NCI-H226 (cell line): ENCODE measurements around the gene KLHL25.

Experiments used
- DNase-seq: peaks from one replicate; pipeline ENCODE4 v3.0.0-alpha.2; 2015

Gene KLHL25

DNA sequence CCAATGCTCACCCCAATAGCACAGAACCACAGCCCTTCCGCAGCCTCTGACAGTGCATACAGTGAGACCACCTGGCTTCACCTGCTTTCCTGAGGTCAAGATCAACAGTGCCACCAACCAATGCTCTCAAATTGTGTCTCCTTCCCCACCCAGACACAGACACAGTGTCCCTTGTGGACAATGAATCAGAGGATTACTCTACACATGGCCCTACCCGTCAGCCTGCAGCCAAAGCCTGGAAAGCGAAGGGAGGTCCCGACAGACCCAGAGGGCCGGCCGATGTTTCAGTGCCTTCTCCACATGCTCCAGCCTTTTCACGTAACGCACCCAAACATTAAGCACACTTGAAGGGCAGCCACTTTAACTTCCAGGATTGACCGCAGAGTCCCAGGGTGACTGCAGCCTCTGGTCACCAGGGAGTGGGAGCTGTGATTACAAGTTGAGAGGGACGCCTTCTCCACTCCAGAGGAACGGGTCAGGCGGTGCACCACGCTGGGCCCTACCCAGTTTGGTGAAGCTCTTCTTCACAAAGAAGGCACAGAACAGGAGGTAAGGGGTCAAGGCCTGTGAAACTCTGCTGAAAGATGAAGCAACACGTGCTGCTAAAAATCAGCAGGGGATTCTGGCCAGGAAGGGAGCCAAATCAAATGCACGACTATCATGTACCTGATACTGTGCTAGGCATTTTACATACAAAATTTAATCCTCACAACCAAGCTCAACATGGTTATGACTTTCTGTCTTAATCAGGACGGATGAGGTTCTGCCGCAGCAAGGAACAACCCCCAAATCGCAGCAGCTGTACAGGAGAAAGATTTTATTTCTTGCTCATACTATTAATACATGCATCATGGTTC is 17.2 kb downstream of the KLHL25 start:
- no peak for DNase-seq

DNA sequence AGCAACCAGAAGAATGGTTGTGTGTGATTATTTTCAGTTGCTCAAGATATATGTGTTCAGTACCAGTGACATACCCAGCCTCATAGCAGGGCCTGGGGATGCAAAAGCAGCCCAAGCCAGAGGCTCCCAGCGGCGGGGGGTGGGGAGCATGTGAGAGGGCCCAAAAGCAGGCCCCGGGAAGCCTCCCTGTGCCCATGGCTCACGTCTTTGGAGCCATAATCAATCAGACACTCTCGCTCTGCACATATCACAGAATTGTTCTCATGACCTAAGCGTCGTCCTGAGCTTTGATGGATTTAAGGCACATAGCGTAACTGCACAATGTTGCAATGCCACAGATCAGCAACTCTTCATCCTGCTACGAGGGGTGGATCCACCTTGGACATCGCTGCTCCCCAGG is 20.8 kb downstream of the KLHL25 start:
- no peak for DNase-seq

DNA sequence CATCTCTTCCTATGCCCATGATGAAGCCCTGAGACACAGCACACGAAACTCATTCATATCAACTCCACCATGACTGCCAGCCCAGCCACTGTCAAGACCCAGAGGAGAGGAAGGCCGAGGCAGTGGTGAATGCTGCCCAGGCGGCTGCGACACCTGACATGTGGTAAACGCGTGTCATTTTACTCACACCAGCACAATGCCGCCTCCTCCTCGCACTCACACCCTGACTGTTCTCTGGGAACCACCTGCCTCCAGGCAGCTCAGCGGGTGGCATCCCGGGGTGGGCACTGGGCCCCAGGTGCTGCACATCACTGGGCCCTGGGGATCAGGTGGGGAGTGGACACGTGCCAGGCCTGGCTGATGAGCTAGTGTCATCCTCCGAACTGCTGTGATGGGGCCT is 21.5 kb downstream of the KLHL25 start:
- DNase-seq, result no peak

GRCh38 chr15:85772668-85773067 is 22.1 kb downstream of the KLHL25 start:
- no peak for DNase-seq

GRCh38 chr15:85771781-85772445 is 22.8 kb downstream of the KLHL25 start:
- DNase-seq, result no peak

GRCh38 chr15:85771271-85771670 is 23.5 kb downstream of the KLHL25 start:
- no peak for DNase-seq

DNA sequence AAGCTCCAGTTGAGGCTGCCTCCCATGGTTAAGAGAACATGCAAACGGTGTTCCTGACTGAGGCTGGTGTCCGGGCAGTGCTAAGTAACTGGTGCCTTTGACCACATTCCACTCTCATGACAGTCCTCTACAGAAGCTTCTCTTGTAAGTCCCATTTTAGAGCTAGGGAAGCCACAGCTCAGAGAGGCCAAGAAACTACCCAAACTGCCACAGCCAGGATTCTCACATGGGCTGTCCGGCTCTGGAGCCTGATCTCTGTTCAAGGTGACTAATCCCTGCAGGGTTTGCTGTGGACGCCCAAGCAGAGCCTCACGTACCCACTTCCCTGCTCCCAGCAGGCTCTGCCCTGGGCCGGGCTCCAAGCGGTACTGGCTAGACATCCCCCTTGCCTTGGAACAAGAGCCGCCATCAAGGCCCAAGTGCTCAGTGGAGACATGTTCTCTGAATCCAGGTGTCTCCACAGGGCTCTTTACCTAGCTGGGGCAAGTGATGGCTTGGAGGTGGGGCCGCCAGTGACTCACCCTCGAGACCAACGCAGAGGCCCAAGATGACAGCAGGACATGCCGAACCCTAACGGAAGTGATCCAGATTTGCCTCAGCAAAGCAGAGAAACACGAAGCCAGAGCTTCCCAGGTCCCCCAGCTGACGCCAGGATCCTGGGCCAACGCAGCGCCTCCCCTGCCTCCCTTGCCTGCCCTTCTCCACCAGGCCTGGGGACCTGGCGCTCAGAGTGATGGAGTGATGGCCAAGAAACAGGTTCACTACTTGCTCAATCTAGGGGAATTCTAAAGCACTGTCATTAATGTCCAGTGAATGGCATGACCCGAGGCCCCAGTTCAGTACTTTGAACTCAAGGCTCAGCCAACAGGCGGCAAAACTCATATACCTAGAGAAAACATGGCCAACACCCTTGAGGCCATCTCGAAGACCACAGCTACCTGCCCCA is 24.4 kb downstream of the KLHL25 start:
- DNase-seq, result no peak

DNA sequence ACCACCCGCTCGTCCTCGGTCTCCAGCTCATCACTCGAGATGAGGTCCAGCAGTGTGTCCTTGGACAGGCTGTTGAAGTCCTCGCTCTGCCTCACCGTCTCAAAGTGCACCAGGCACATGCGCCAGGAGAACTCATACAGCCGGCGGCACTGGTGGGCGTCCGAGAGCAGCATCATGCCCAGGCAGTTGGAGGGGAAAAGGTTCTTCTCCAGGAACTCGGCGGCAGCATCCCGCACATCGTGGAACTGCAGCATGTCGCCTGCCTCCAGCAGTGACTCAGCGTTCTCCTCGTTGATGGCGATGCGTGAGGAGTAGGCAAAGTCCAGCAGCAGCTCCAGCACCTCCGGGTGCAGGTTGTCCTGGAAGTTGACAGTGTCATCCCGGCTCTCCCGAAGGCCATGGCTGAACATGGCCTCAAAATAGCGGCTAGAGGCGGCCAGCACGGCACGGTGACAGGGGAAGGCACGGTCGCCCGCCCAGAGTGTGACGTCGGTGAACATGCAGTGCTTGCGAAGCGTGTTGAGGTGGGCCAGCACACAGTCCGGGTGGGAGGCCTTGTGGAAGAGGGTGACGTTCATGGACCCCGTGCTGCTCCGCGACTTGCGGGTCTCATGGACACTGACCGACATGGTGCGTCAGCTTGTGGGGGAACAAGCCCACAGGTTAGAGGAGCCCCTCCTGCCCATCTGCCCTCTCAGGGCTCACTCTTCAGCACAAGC is 25.4 kb downstream of the KLHL25 start:
- DNase-seq, result no peak

DNA sequence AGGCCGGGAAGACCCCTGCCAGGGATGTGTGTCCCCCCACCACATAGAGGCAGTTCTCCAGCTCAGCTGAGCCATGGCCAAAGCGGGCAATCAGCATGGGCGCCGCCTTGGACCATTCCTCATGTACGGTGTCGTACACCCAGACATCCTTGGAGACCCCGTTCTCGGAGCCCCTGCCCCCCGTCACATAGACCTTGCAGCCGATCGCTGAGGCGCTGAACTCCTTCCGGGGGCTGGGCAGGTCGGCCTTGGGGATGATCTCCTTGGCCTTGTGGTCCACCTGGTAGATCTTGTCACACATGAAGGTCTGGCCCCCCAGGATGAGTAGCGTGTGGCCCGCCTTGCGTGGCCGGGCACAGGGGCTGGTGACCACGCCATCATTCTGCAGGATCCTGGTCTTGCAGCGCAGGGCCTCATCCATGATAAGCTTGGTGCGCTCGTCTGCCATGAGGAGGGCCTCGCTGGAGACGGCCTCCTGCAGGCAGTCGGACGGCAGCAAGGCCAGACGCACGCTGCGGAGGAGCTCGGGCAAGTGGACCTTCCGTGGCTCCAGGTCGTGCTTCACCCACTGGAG is 26.0 kb downstream of the KLHL25 start:
- no peak for DNase-seq

GRCh38 chr15:85767785-85768529 is 26.8 kb downstream of the KLHL25 start:
- DNase-seq, result no peak

GRCh38 chr15:85766001-85766831 is 28.5 kb downstream of the KLHL25 start:
- DNase-seq, result no peak

DNA sequence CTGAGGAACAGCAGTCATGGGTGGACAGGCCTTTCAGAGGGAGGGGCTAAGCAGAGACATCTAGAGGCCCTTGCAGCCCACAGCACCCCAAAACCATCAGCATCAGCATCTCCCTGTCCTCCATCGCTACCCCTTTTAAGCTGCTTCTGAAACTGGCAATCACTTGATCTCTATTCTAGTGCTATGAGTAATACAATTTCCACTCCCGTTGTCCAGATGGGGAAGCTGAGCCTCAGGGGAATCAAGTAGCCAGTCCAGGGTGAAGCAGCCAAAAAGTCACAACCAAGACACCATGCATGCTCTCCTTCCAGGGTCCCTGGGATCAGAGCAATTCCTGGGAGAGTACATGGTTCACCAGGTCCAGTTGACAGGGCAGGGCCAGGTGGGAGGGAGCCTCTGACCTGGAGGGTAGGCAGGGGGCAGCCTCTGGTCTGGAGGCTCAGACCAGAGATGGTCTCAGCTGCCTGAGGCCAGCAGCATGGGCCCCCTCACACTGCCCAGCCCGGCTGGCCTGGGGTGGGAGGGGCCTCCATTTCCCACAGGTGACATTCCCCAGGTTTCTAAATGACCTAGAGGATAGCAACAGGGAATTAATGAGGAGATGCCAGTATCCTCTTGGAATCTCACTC is 30.0 kb downstream of the KLHL25 start:
- no peak for DNase-seq

GRCh38 chr15:85763673-85764633 is 30.8 kb downstream of the KLHL25 start:
- no peak for DNase-seq

DNA sequence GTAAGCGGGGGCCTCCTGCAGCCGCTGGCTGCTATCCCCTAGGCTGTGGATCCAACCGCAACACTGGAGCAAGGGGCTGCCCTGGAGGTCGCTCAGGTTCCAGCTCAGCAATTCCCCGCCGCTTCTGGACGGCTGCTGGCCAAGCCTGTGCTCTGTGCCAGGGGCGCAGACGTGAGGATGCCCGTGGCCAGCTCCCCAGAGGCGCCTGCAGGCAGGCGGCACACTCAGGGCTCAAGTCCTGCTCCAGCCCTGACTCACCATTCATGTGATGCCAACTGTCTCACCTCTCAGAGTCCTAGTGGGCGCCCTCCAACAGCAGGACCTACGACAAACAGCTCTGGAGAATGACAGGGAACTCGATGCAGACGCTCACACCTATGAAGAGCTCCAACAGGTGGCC is 31.6 kb downstream of the KLHL25 start:
- no peak for DNase-seq

DNA sequence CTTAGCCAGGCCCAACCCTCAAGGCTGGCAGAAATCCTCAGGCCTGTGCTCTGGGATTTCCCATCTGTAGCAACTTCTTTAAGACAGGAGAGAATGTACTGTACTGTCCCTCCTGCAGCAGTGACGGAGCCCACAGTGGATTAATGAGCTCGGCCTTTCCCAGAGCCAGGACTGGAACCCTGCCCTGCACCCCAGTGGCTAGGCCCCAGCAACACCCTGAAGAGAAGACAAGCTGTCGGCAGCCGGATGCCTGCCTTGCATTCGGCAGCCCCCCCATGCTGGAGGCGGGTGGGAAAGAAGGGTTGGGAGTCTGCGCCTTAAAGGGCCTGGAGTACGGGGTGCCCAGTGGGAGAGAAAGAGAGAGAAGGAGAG is 32.0 kb downstream of the KLHL25 start:
- DNase-seq, result no peak

- DNase-seq, result no peak
Measured at GRCh38 chr15:85762039-85762755, 32.5 kb downstream of the KLHL25 start.

DNA sequence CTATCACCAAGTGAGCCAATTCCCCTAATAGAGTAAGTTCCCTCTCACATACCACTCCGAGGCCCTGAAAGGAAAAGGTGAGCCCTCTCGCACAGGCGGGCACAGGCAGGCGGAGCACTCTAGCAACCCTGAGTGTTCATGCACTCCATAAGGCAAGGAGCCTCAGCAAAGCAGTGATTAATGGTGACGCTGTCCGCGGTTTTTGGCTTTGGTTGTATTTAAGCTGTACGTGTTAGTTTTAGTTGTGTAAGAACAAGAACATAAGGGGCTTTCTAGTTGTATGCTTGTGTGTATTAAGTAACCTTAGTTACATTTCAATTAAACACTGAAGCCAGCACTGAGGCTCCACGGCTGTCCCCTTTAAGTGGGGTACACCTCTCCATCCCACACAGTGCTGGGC is 33.1 kb downstream of the KLHL25 start:
- no peak for DNase-seq
